Measurements from ENCODE around the gene NOP53.

- TF ChIP-seq CTCF (CRISPR knock-in tag; IDR thresholded peaks at IDR 0.05) (no peak), JUND (CRISPR knock-in tag; IDR thresholded peaks at IDR 0.05) (no peak), FUBP1 (CRISPR knock-in tag; IDR thresholded peaks at IDR 0.05; ENCODE audit: borderline replicate concordance) (no peak), ZBTB26 (CRISPR knock-in tag; IDR thresholded peaks at IDR 0.05; ENCODE audit: borderline replicate concordance) (no peak), PRDM4 (CRISPR knock-in tag; IDR thresholded peaks at IDR 0.05; ENCODE audit: borderline replicate concordance) (no peak), HMGXB4 (CRISPR knock-in tag; IDR thresholded peaks at IDR 0.05; ENCODE audit: borderline replicate concordance in 1 of 2, low read depth in 1 of 2) (no peak), PBX2 (CRISPR knock-in tag; IDR thresholded peaks at IDR 0.05) (no peak)
These were observed 22.0 kb downstream of the NOP53 start for GRCh38 chr19:47767349-47767748.
